K562 (cell line): ENCODE results near the gene FHIT. TPM values are rescaled to one million over a fixed set of nuclear protein-coding genes. Genes with fewer than 3 reads are reported as not detected.

Source experiments
- CBFB ChIP-seq: sonication (generic); formaldehyde crosslinking; IDR thresholded peaks from 2 replicates; pipeline ENCODE4 v1.4.0; 2020; ENCODE audit warnings: mild to moderate bottlenecking, missing genetic modification reagents
- FIP1L1 ChIP-seq: fragments of 200-400 bp; formaldehyde crosslinking; IDR thresholded peaks from 2 replicates; pipeline ENCODE4 v1.6.1; 2018; ENCODE audit warnings: mild to moderate bottlenecking, low read depth, low read length; ENCODE audit not compliant: poor library complexity, severe bottlenecking
- JUND ChIP-seq, 2 experiments: IDR thresholded peaks; 2 replicates in 1 of 2; 3 replicates in 1 of 2; pipeline ENCODE4 v1.6.1; 2011; ENCODE audit warnings: borderline replicate concordance in 2 of 2, low read depth in 2 of 2, low read length in 2 of 2, improper control_type of control experiment in 1 of 2, missing biosample characterization in 1 of 2, missing genetic modification characterization in 1 of 2, missing genetic modification reagents in 1 of 2
- MGA ChIP-seq: fragments of 450-650 bp; IDR thresholded peaks from 2 replicates; pipeline ENCODE4 v1.6.1; 2016; ENCODE audit warnings: mild to moderate bottlenecking, moderate library complexity
- NFE2L1 ChIP-seq: fragments of 450-650 bp; IDR thresholded peaks from 2 replicates; pipeline ENCODE4 v1.6.1; 2016; ENCODE audit warnings: missing genetic modification characterization, low read depth, mild to moderate bottlenecking, missing compliant biosample characterization, moderate library complexity, borderline replicate concordance
- PCBP2 ChIP-seq: fragments of 200-400 bp; formaldehyde crosslinking; IDR thresholded peaks from 2 replicates; pipeline ENCODE4 v1.6.1; 2018; ENCODE audit warnings: low read length, low read depth, mild to moderate bottlenecking, moderate library complexity; ENCODE audit not compliant: poor library complexity, severe bottlenecking
- RBM34 ChIP-seq: fragments of 200-400 bp; formaldehyde crosslinking; IDR thresholded peaks from 2 replicates; pipeline ENCODE4 v1.6.1; 2018; ENCODE audit warnings: low read length, borderline replicate concordance; ENCODE audit not compliant: insufficient read depth
- TBP ChIP-seq: optimal IDR thresholded peaks from 2 replicates; pipeline ENCODE3; 2011; ENCODE audit warnings: low read depth, low read length, improper control_type of control experiment
- TCF7 ChIP-seq: sonication (generic); IDR thresholded peaks from 2 replicates; pipeline ENCODE4 v1.6.1; 2016; ENCODE audit warnings: antibody characterized with exemption, borderline replicate concordance
- polyA plus RNA-seq, 8 experiments: library from polyadenylated mRNA; depleted of rRNA in 4 of 8; stranded (reverse) in 5 of 8; unstranded in 3 of 8; fragments of >200 nt; fragmentation: Nextera tagmentation in 2 of 8; fragmentation: Illumina TruSeq in 1 of 8; extraction: Ambion mirVana in 2 of 8; extraction: Trizol in 1 of 8; gene quantifications; 2 replicates each; pipeline versions ENCODE4 v1.2.1 to v1.2.3, GENCODE V29; 2011 to 2014; ENCODE audit warnings: inconsistent platforms in 1 of 8, missing spikeins in 1 of 8
- total RNA-seq, 7 experiments: library from RNA; depleted of rRNA in 6 of 7; stranded (reverse); fragments of >200 nt in 6 of 7; fragmentation: Illumina TruSeq in 2 of 7; extraction: Trizol in 2 of 7; gene quantifications; 2 replicates each; pipeline versions ENCODE4 v1.2.1 to v1.2.3, GENCODE V29; 2011 to 2021; ENCODE audit warnings: low replicate concordance in 1 of 7

The FHIT gene
- total and polyA plus RNA-seq, 9 of the 15 experiments (the other 6 are each of a cell fraction or from before 2014, with no cell fraction given): 1.7 to 9.1 (median 4.3) TPM

GRCh38 chr3:60758831-60759230, 492.4 kb downstream of the FHIT start (continued):
- TF ChIP-seq MGA: no peak
- TF ChIP-seq JUND (IDR thresholded peaks at IDR 0.05; ENCODE audit: borderline replicate concordance, low read depth, low read length): no peak
- TF ChIP-seq JUND (tag; IDR thresholded peaks at IDR 0.05; ENCODE audit: borderline replicate concordance, low read depth, low read length): no peak
- no peak for TF ChIP-seq CBFB (CRISPR knock-in tag)
- TF ChIP-seq TCF7: no peak
- no peak for TF ChIP-seq RBM34
- no peak for TF ChIP-seq TBP
- no peak for TF ChIP-seq NFE2L1 (tag)
- TF ChIP-seq FIP1L1: no peak
- TF ChIP-seq PCBP2: no peak
